GM10266 (cell line): Measurements from ENCODE around the gene PDCD4.

ENCODE experiments used
- DNase-seq: peaks from one replicate; pipeline ENCODE4 v3.0.0; 2012; ENCODE audit errors: extremely low spot score
- TF ChIP-seq, protein P1 (sequence below): IDR thresholded peaks from 2 replicates; pipeline ENCODE4 v1.5.1; 2012; ENCODE audit warnings: mild to moderate bottlenecking, low read depth; ENCODE audit not compliant: control insufficient read depth, insufficient read depth; ENCODE audit errors: missing control alignments

PDCD4 gene

DNA sequence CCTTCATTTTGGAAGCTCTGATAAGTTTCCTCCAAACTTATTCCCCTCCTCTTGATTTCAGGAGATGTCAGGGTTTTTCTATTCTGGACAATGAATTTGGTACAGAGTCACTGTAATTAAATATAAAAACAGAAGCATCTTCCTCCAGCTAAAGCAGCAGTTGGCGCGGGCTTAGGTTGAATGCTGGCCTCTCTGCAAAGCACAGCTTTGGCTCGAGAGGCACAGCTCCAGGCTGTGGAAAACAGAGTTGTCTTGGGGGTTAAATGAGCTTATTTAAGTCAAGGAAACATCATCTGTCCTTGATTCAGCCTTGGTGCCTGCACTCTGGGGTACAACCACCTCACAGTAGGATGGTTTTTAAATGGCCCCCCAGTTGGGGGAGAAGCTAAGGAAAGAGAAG, 35.0 kb upstream of the PDCD4 start:
- no peak for DNase-seq
- TF ChIP-seq, protein P1, sequence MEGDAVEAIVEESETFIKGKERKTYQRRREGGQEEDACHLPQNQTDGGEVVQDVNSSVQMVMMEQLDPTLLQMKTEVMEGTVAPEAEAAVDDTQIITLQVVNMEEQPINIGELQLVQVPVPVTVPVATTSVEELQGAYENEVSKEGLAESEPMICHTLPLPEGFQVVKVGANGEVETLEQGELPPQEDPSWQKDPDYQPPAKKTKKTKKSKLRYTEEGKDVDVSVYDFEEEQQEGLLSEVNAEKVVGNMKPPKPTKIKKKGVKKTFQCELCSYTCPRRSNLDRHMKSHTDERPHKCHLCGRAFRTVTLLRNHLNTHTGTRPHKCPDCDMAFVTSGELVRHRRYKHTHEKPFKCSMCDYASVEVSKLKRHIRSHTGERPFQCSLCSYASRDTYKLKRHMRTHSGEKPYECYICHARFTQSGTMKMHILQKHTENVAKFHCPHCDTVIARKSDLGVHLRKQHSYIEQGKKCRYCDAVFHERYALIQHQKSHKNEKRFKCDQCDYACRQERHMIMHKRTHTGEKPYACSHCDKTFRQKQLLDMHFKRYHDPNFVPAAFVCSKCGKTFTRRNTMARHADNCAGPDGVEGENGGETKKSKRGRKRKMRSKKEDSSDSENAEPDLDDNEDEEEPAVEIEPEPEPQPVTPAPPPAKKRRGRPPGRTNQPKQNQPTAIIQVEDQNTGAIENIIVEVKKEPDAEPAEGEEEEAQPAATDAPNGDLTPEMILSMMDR: no peak

DNA sequence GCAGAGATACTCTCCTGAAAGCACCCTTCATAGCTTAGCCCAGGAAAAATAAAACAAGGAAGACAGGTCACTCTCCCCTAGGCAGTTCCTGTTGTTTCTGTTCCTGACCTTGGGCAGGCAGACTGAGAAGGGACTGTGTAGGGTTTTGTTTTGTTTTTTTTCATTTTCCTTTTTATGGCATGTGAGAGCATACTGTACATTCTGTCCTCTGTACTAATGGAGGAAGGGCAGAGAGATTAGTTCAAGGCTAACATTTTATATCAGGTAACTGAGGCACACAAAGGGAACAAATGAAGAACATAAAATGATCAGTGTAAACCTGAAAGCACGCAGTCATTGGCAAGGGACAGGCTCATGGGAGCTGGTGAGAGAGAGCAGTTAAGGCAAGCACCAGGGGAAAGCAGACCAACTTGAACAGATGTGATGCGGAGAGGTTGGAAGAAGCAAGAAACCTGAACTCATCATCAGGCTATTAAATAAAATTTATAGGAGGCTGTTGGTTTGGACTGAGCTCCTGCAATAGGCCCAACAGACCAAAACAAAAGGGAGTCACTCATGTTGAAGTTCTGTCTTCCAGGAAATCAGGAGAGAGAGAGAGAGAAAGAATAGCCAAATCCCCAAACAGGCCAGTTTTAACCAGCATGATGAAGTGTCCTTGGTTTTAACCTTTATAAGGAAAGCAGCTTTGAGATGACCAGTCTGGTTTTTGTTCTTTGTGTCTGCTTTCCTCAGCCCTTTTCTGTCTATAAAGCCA, 34.1 kb upstream of the PDCD4 start:
- TF ChIP-seq, protein P1: no peak
- DNase-seq: no peak

DNA sequence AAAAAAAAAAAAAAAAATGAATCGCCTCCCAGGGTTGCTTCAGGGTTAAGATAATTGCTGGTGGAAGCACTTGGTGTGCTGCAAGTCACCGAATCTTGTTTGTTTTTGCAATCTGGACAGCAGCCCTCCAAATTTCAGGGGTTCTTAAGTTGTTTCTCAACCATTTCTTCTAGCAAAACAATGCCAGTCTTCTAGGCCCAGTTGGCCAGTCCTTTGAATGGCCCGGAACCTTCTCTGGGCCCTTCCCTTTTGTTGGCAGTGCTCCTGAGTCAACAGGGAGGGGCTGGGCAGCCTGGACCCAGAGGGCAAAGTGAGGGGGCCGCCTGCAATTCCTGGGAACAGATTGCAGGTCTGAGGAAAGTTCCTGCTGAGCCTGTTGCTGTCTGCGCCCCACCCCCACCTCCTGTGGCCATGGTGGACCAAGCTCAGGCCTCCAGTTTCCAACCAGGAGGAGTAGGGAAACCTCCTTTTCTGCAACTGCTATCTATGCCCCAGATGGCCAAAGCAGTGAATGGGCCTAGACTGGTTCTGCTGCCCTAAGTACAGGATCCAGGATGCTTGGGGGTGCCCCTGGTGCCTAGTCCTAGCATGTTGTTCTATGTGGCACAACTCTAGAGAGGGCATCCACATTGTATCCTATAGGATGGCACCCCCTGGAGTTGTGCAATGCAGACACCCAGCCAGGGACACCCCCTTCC, 31.4 kb upstream of the PDCD4 start:
- TF ChIP-seq, protein P1: no peak
- no peak for DNase-seq

DNA sequence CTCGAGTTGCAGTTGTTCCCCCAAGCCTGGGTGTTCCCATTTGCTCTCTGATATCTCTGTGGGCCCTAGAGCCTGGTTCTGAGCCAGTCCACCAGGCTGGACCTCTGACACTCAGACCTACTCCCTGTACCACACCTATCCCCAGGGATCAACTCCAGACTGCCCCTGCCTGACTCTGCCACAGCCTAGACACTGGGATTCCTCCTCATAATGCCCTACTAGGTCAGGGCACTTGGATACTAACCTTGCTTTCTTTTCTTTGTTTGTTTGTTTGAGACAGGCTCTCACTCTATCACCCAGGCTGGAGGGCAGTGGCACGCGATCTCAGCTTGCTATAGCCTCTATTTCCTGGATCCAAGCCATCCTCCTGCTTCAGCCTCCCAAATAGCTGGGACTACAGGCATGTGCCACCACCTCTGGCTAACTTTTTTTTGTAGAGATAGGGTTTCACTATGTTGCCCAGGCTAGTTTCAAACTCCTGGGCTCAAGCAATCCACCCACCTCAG, 30.8 kb upstream of the PDCD4 start:
- TF ChIP-seq, protein P1: no peak
- DNase-seq: no peak

DNA sequence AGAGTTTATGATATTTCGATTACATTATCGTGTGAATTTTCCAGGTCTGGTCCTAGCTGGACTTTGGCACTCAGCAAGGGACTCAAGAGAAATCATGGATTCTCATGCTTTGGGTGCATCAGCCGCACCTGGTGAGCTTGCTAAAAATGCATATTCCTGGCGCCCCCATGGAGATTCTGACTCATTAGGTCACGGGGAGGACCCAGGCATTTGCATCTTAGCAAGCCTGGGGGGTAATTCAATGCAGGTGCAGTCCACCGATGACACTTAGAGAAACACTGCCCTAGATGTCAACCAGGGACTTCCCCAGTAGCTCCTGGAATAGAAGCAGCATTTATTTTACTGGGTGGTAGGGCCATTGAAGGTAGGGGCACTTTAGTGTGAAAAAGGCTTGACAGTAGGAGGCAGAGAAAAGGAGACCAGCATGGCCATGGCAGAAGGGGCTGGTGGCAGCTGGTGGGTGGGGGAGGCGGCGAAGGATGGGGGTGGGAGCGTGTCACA, 29.9 kb upstream of the PDCD4 start:
- DNase-seq: peak; percentile 80
- TF ChIP-seq, protein P1: no peak

DNA sequence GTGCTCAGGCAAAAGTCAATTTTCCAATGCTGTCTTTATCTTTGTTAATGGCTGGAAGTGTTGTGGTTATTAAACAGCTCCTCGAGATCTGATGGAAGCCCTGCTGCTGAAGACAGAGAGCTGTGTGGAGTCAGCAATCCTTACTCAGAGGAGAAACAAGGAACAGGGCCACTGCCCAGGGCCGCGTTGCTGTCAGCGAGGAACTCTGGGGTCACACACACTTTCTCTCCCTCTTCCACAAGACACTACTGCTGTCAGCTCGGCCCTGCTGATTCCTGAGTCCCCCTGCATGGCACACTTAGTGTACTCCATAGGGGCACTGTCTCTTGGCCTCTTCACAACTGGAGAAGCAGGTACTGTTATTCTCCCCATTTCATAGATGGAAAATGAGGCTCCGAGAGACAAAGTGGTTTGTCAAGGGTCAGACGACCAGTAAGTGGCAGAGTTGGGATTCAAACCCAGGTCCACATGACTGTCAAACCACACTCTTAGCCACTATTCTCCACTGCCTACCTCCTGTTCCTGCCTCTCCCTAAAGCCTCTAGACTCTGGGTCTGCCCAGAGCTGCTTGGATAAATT, 29.3 kb upstream of the PDCD4 start:
- no peak for DNase-seq
- TF ChIP-seq, protein P1: no peak

DNA sequence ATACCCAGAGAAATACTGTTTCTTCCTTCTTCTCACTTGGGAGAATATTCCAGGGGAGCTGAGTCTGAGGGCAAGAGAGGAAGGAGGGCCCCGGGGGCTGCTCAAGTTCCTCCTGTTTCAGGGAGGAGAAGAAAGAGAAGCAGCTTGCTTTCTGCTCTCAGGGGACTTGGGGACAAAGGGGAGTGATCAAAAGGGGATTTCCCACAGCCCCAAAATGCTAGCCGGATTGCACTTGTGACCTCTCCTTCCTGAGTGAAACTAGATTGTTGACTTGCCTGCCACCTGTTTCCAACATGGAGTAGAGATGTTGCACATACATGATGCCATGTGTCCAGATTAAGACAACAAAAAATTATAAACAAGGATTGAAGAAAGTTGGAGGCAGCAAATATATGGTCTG, 28.7 kb upstream of the PDCD4 start:
- DNase-seq: peak; percentile 71
- TF ChIP-seq, protein P1: no peak
